ENCODE measurements around the gene PLGLB2. TPM values are rescaled to one million over a fixed set of nuclear protein-coding genes. Genes with fewer than 3 reads are reported as not detected.

The PLGLB2 gene
- 1.5 and 2.7 TPM in 2 replicates for total RNA-seq

DNA sequence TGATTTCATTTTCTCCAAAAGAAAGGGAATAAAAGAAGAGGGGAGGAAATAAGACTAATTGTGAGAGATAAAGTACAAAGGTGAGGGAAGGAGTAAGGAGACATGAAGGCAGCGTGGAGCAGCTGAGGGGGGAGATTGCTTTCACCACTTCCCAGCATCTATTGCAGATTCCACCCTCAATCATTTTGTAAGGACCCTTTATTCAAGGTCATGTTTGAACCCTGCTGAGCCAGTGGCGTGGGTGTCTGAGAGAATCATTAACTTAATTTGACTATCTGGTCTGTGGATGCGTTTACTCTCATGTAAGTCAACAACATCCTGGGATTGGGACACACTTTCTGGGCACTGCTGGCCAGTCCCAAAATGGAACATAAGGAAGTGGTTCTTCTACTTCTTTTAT lies at the start of gene PLGLB2:
Gene PLGLB2, plus strand, starts transcription at position 297 of the 400 bp plus-strand sequence. Its CDS starts 67 bp downstream, at position 364.

Other genes starting within 250 kb of the PLGLB2 start
- gene RGPD2, start 77.7 kb downstream of the PLGLB2 start, total RNA-seq = 0.66 and 5.4 TPM in 2 replicates